ENCODE results near the gene ARHGAP28.

DNA sequence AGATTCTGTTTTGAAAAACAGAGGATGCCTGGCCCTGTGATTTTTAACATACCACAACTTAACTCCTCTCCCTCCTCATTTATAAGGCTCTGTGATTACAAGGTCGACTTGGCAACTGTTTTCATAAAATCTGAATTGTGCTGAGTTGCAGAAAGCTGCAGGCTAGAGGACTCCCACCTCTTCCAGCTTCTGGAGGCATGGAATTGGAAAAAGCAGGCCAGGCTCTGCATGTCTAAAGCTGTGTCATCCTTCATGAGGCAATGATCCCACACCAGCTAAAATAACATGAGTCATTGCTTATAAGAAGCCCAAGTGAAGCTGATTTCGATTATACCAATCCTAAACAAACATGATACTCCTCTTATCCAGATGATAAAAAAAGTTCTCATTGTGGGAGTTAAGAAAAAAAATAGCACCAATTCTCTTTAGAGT is 11.7 kb downstream of the ARHGAP28 start:
- no peak for TF ChIP-seq TAF1 (IDR thresholded peaks at IDR 0.05; ENCODE audit: borderline replicate concordance, low read depth, low read length)
- TF ChIP-seq POLR2AphosphoS5 (IDR thresholded peaks at IDR 0.05; ENCODE audit: low read depth, low read length) = no peak
- no peak for TF ChIP-seq POLR2A (IDR thresholded peaks at IDR 0.05; ENCODE audit: low read depth, low read length)

Data from GM12892 (cell line).